Adipocyte (in vitro differentiated cells): ENCODE measurements around the gene ZFP57.

ENCODE experiments used
- DNase-seq: peaks from one replicate; pipeline ENCODE4 v3.0.0-alpha.2; 2015; ENCODE audit warnings: low read depth
- H3K27me3 ChIP-seq: replicated peaks from 2 replicates; pipeline ENCODE4 v1.7.0; 2013; ENCODE audit warnings: mild to moderate bottlenecking, low read length, moderate library complexity; ENCODE audit not compliant: control insufficient read depth, insufficient read depth
- H3K36me3 ChIP-seq: 2 replicates; pipeline ENCODE4 v1.7.0; 2013; ENCODE audit warnings: low read length, mild to moderate bottlenecking, moderate library complexity; ENCODE audit not compliant: control insufficient read depth, insufficient read depth, severe bottlenecking
- H3K4me1 ChIP-seq: 2 replicates; pipeline ENCODE4 v1.7.0; 2013; ENCODE audit warnings: mild to moderate bottlenecking, low read length, moderate library complexity; ENCODE audit not compliant: control insufficient read depth, insufficient read depth
- H3K4me3 ChIP-seq: 2 replicates; pipeline ENCODE4 v1.7.0; 2013; ENCODE audit warnings: mild to moderate bottlenecking, low read length, moderate library complexity
- H3K9ac ChIP-seq: 2 replicates; pipeline ENCODE4 v1.7.0; 2013; ENCODE audit warnings: mild to moderate bottlenecking, low read length, moderate library complexity
- H3K9me3 ChIP-seq: 2 replicates; pipeline ENCODE4 v1.7.0; 2013; ENCODE audit warnings: mild to moderate bottlenecking, low read length, moderate library complexity; ENCODE audit not compliant: control insufficient read depth

Gene ZFP57

GRCh38 chr6:29680904-29681303 lies at the start of gene ZFP57:
Gene ZFP57, minus strand, starts transcription at chr6:29681152. Its CDS starts 4,149 bp downstream, at chr6:29677003.
- H3K4me1 ChIP-seq = no peaks in the 10 kb centered on the region
- H3K4me3 ChIP-seq = peak within 1 kb of the TSS; percentile 48
- H3K36me3 ChIP-seq = no peaks in the 10 kb centered on the region
- DNase-seq = no peak
- no peak within 1 kb of the TSS for H3K9ac ChIP-seq
- peaks cover 7% of the 10 kb centered on the region for H3K9me3 ChIP-seq
- peaks cover 12% of the 10 kb centered on the region for H3K27me3 ChIP-seq

- DNase-seq = no peak
- Histone ChIP-seq H3K4me1 (no peaks in the 10 kb centered on the region), H3K9ac (no peak overlapping the region), H3K27me3 (no peaks in the 10 kb centered on the region), H3K9me3 (no peaks in the 10 kb centered on the region), H3K4me3 (no peak overlapping the region), H3K36me3 (no peaks in the 10 kb centered on the region)
Measured at GRCh38 chr6:29730575-29731126, 49.7 kb upstream of the ZFP57 start.

- Histone ChIP-seq H3K4me1 (no peaks in the 10 kb centered on the region), H3K36me3 (no peaks in the 10 kb centered on the region), H3K27me3 (no peaks in the 10 kb centered on the region), H3K4me3 (no peak overlapping the region), H3K9me3 (no peaks in the 10 kb centered on the region), H3K9ac (no peak overlapping the region)
- DNase-seq = no peak
Measured at GRCh38 chr6:29729774-29730328, 48.9 kb upstream of the ZFP57 start.

GRCh38 chr6:29728875-29729270 lies 47.9 kb upstream of the ZFP57 start:
- Histone ChIP-seq H3K27me3 (no peaks in the 10 kb centered on the region), H3K9me3 (no peaks in the 10 kb centered on the region), H3K4me1 (no peaks in the 10 kb centered on the region), H3K4me3 (no peak overlapping the region), H3K9ac (no peak overlapping the region), H3K36me3 (no peaks in the 10 kb centered on the region)
- no peak for DNase-seq

GRCh38 chr6:29728173-29728874 lies 47.4 kb upstream of the ZFP57 start:
- no peak for DNase-seq
- Histone ChIP-seq H3K4me1 (no peaks in the 10 kb centered on the region), H3K27me3 (no peaks in the 10 kb centered on the region), H3K9ac (no peak overlapping the region), H3K9me3 (no peaks in the 10 kb centered on the region), H3K36me3 (no peaks in the 10 kb centered on the region), H3K4me3 (no peak overlapping the region)

GRCh38 chr6:29727637-29728036 lies 46.7 kb upstream of the ZFP57 start:
- H3K9ac ChIP-seq = no peak overlapping the region
- no peak for DNase-seq
- H3K27me3 ChIP-seq = no peaks in the 10 kb centered on the region
- no peaks in the 10 kb centered on the region for H3K9me3 ChIP-seq
- H3K4me1 ChIP-seq = no peaks in the 10 kb centered on the region
- no peak overlapping the region for H3K4me3 ChIP-seq
- no peaks in the 10 kb centered on the region for H3K36me3 ChIP-seq

- no peaks in the 10 kb centered on the region for H3K27me3 ChIP-seq
- no peaks in the 10 kb centered on the region for H3K9me3 ChIP-seq
- H3K4me3 ChIP-seq = no peak overlapping the region
- no peak for DNase-seq
- H3K9ac ChIP-seq = no peak overlapping the region
- H3K36me3 ChIP-seq = no peaks in the 10 kb centered on the region
- no peaks in the 10 kb centered on the region for H3K4me1 ChIP-seq
Measured at GRCh38 chr6:29726571-29727194, 45.7 kb upstream of the ZFP57 start.

GRCh38 chr6:29726001-29726400 lies 45.0 kb upstream of the ZFP57 start:
- no peaks in the 10 kb centered on the region for H3K9me3 ChIP-seq
- no peaks in the 10 kb centered on the region for H3K4me1 ChIP-seq
- H3K36me3 ChIP-seq = no peaks in the 10 kb centered on the region
- no peak for DNase-seq
- H3K27me3 ChIP-seq = no peaks in the 10 kb centered on the region
- H3K4me3 ChIP-seq = no peak overlapping the region
- no peak overlapping the region for H3K9ac ChIP-seq

- Histone ChIP-seq H3K9me3 (no peaks in the 10 kb centered on the region), H3K36me3 (no peaks in the 10 kb centered on the region), H3K27me3 (peaks cover 4% of the 10 kb centered on the region), H3K4me1 (no peaks in the 10 kb centered on the region), H3K9ac (no peak overlapping the region), H3K4me3 (no peak overlapping the region)
- DNase-seq = no peak
Measured at GRCh38 chr6:29724937-29725869, 44.3 kb upstream of the ZFP57 start.

GRCh38 chr6:29723666-29724588 lies 43.0 kb upstream of the ZFP57 start:
- peak overlapping the region; percentile 86 for H3K4me3 ChIP-seq
- peak; percentile 60 for DNase-seq
- H3K27me3 ChIP-seq = peaks cover 4% of the 10 kb centered on the region
- H3K9me3 ChIP-seq = no peaks in the 10 kb centered on the region
- H3K9ac ChIP-seq = peak overlapping the region; percentile 78
- no peaks in the 10 kb centered on the region for H3K36me3 ChIP-seq
- H3K4me1 ChIP-seq = no peaks in the 10 kb centered on the region
